HEK293 (cell line): ENCODE data around the gene USP21.

Source experiments
- PRDM2 ChIP-seq: fragments of 450-650 bp; formaldehyde crosslinking; IDR thresholded peaks from 2 replicates; pipeline ENCODE4 v1.5.1; 2016; ENCODE audit warnings: missing biosample characterization, missing genetic modification characterization, borderline replicate concordance
- ZBTB49 ChIP-seq: fragments of 450-650 bp; formaldehyde crosslinking; IDR thresholded peaks from 2 replicates; pipeline ENCODE4 v1.5.1; 2016; ENCODE audit warnings: missing biosample characterization, missing genetic modification characterization, low read depth
- ZBTB6 ChIP-seq: fragments of 450-650 bp; formaldehyde crosslinking; IDR thresholded peaks from 2 replicates; pipeline ENCODE4 v1.5.1; 2017; ENCODE audit warnings: missing biosample characterization, missing genetic modification characterization
- ZNF121 ChIP-seq: fragments of 450-650 bp; formaldehyde crosslinking; IDR thresholded peaks from 2 replicates; pipeline ENCODE4 v1.5.1; 2016; ENCODE audit warnings: missing biosample characterization, missing genetic modification characterization
- ZNF138 ChIP-seq: fragments of 450-650 bp; formaldehyde crosslinking; IDR thresholded peaks from 2 replicates; pipeline ENCODE4 v1.5.1; 2016; ENCODE audit warnings: missing biosample characterization, missing genetic modification characterization, borderline replicate concordance
- ZNF140 ChIP-seq: fragments of 450-650 bp; formaldehyde crosslinking; IDR thresholded peaks from 2 replicates; pipeline ENCODE4 v1.5.1; 2016; ENCODE audit warnings: missing biosample characterization, missing genetic modification characterization
- ZNF202 ChIP-seq: fragments of 450-650 bp; formaldehyde crosslinking; IDR thresholded peaks from 2 replicates; pipeline ENCODE4 v1.5.1; 2016; ENCODE audit warnings: missing biosample characterization, missing genetic modification characterization, borderline replicate concordance
- ZNF211 ChIP-seq: fragments of 450-650 bp; formaldehyde crosslinking; IDR thresholded peaks from 2 replicates; pipeline ENCODE4 v1.5.1; 2016; ENCODE audit warnings: low read depth, missing biosample characterization, missing genetic modification characterization
- ZNF214 ChIP-seq: fragments of 450-650 bp; formaldehyde crosslinking; IDR thresholded peaks from 2 replicates; pipeline ENCODE4 v1.5.1; 2017; ENCODE audit warnings: missing biosample characterization, mild to moderate bottlenecking, missing genetic modification characterization, borderline replicate concordance
- ZNF311 ChIP-seq: fragments of 450-650 bp; formaldehyde crosslinking; IDR thresholded peaks from 2 replicates; pipeline ENCODE4 v1.5.1; 2017; ENCODE audit warnings: missing biosample characterization, missing genetic modification characterization, borderline replicate concordance
- ZNF416 ChIP-seq: fragments of 450-650 bp; formaldehyde crosslinking; IDR thresholded peaks from 2 replicates; pipeline ENCODE4 v1.5.1; 2016; ENCODE audit warnings: missing biosample characterization, missing genetic modification characterization
- ZSCAN18 ChIP-seq: fragments of 450-650 bp; formaldehyde crosslinking; IDR thresholded peaks from 2 replicates; pipeline ENCODE4 v1.5.1; 2016; ENCODE audit warnings: missing biosample characterization, missing genetic modification characterization
- ZSCAN23 ChIP-seq: fragments of 450-650 bp; formaldehyde crosslinking; IDR thresholded peaks from 2 replicates; pipeline ENCODE4 v1.5.1; 2016; ENCODE audit warnings: missing biosample characterization, missing genetic modification characterization
- TF ChIP-seq, protein P1 (sequence below): fragments of 450-650 bp; IDR thresholded peaks from 2 replicates; pipeline ENCODE4 v1.5.1; 2018; ENCODE audit warnings: missing biosample characterization, mild to moderate bottlenecking, missing genetic modification characterization
- TF ChIP-seq, protein P2 (sequence below): fragments of 450-650 bp; formaldehyde crosslinking; IDR thresholded peaks from 2 replicates; pipeline ENCODE4 v1.5.1; 2016; ENCODE audit warnings: missing biosample characterization, missing genetic modification characterization
- TF ChIP-seq, protein P3 (sequence below): fragments of 450-650 bp; formaldehyde crosslinking; IDR thresholded peaks from 2 replicates; pipeline ENCODE4 v1.5.1; 2016; ENCODE audit warnings: missing biosample characterization, missing genetic modification characterization
- TF ChIP-seq, protein P4 (sequence below): fragments of 450-650 bp; formaldehyde crosslinking; conservative IDR thresholded peaks from 2 replicates; pipeline ENCODE4 v1.5.1; 2016; ENCODE audit warnings: low read depth, missing biosample characterization, missing genetic modification characterization

Gene USP21

GRCh38 chr1:161177112-161177935, 18.0 kb downstream of the USP21 start, which contains the start of gene B4GALT3 (continued):
- TF ChIP-seq PRDM2 (tag by site-specific recombination) (no peak), ZBTB49 (tag by site-specific recombination) (no peak), ZSCAN18 (tag by site-specific recombination) (no peak), ZNF214 (tag by site-specific recombination) (no peak), ZNF311 (tag by site-specific recombination) (no peak), ZNF121 (no peak), ZSCAN23 (tag by site-specific recombination) (peak; percentile 58; the same call in 1 of the 2 replicates), ZNF202 (no peak), ZNF211 (tag by site-specific recombination) (no peak), ZBTB6 (tag by site-specific recombination) (peak; percentile 74), ZNF138 (tag by site-specific recombination) (no peak), ZNF416 (no peak), ZNF140 (no peak)
- TF ChIP-seq, protein P1, sequence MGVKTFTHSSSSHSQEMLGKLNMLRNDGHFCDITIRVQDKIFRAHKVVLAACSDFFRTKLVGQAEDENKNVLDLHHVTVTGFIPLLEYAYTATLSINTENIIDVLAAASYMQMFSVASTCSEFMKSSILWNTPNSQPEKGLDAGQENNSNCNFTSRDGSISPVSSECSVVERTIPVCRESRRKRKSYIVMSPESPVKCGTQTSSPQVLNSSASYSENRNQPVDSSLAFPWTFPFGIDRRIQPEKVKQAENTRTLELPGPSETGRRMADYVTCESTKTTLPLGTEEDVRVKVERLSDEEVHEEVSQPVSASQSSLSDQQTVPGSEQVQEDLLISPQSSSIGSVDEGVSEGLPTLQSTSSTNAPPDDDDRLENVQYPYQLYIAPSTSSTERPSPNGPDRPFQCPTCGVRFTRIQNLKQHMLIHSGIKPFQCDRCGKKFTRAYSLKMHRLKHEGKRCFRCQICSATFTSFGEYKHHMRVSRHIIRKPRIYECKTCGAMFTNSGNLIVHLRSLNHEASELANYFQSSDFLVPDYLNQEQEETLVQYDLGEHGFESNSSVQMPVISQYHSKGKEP (tag by site-specific recombination), result no peak
- TF ChIP-seq, protein P2, sequence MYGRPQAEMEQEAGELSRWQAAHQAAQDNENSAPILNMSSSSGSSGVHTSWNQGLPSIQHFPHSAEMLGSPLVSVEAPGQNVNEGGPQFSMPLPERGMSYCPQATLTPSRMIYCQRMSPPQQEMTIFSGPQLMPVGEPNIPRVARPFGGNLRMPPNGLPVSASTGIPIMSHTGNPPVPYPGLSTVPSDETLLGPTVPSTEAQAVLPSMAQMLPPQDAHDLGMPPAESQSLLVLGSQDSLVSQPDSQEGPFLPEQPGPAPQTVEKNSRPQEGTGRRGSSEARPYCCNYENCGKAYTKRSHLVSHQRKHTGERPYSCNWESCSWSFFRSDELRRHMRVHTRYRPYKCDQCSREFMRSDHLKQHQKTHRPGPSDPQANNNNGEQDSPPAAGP (tag by site-specific recombination), result peak; percentile 70
- TF ChIP-seq, protein P3, sequence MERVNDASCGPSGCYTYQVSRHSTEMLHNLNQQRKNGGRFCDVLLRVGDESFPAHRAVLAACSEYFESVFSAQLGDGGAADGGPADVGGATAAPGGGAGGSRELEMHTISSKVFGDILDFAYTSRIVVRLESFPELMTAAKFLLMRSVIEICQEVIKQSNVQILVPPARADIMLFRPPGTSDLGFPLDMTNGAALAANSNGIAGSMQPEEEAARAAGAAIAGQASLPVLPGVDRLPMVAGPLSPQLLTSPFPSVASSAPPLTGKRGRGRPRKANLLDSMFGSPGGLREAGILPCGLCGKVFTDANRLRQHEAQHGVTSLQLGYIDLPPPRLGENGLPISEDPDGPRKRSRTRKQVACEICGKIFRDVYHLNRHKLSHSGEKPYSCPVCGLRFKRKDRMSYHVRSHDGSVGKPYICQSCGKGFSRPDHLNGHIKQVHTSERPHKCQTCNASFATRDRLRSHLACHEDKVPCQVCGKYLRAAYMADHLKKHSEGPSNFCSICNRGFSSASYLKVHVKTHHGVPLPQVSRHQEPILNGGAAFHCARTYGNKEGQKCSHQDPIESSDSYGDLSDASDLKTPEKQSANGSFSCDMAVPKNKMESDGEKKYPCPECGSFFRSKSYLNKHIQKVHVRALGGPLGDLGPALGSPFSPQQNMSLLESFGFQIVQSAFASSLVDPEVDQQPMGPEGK, result peak; percentile 93
- TF ChIP-seq, protein P4, sequence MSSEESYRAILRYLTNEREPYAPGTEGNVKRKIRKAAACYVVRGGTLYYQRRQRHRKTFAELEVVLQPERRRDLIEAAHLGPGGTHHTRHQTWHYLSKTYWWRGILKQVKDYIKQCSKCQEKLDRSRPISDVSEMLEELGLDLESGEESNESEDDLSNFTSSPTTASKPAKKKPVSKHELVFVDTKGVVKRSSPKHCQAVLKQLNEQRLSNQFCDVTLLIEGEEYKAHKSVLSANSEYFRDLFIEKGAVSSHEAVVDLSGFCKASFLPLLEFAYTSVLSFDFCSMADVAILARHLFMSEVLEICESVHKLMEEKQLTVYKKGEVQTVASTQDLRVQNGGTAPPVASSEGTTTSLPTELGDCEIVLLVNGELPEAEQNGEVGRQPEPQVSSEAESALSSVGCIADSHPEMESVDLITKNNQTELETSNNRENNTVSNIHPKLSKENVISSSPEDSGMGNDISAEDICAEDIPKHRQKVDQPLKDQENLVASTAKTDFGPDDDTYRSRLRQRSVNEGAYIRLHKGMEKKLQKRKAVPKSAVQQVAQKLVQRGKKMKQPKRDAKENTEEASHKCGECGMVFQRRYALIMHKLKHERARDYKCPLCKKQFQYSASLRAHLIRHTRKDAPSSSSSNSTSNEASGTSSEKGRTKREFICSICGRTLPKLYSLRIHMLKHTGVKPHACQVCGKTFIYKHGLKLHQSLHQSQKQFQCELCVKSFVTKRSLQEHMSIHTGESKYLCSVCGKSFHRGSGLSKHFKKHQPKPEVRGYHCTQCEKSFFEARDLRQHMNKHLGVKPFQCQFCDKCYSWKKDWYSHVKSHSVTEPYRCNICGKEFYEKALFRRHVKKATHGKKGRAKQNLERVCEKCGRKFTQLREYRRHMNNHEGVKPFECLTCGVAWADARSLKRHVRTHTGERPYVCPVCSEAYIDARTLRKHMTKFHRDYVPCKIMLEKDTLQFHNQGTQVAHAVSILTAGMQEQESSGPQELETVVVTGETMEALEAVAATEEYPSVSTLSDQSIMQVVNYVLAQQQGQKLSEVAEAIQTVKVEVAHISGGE (tag by site-specific recombination), result peak; percentile 29
